HG03457 (cell line): Measurements from ENCODE around the gene COL4A4.
A peak's percentile ranks its signal among the peaks of the same experiment; 100 is the strongest.
"Not testable (repeated sequence)": the region's sequence is repeated elsewhere in the genome, so short reads cannot be mapped to it uniquely, and the experiment has no call there.

ENCODE experiments used
- ATAC-seq: cut with Tn5 transposase; IDR thresholded peaks from one replicate; pipeline ENCODE4 v1.9.1; 2021; ENCODE audit warnings: moderate number of reproducible peaks; ENCODE audit not compliant: unreplicated experiment

Gene COL4A4

DNA sequence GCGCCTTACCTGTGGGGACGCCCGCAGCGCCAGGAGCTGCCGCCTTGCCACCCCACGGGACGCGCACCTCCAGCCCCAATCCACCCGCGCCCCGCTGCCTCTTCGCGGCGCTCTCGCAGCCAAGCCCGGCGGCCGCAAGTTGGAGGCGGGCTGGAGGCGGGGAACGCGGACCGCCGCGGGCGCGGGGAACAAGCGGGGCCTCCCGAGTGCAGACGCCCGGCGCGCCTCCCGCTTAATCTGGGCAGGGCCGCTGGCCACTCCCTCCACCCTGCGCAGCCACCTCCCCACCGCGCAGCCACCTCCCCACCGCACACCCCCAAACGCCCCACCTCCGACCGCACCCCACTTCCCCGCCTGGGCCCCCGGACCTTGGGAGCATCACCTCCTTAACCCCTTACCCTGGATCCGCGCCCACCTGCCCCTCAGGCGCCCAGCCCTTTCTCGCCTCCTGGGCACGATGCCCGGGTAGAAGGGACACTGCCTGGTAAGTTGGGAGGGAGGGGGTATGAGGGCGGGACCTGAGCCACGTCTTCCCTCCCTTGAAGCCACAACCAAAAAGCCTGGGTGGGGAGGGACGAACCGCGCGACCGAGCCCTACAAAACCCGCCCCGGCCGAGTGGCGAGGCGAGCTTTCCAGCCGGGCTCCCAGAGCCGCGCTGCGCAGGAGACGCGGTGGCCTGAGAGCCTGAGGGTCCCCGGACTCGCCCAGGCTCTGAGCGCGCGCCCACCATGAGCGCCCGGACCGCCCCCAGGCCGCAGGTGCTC, at the start of gene COL4A4, which contains the start of gene COL4A3:
Gene COL4A4, minus strand, starts transcription at position 208 of the 765 bp plus-strand sequence. CDS start 16,722 bp downstream, outside the sequence.
Gene COL4A3, plus strand, starts transcription at position 627 of the 765 bp plus-strand sequence. Its CDS starts 103 bp downstream, at position 730.
- peak; percentile 44 for ATAC-seq

DNA sequence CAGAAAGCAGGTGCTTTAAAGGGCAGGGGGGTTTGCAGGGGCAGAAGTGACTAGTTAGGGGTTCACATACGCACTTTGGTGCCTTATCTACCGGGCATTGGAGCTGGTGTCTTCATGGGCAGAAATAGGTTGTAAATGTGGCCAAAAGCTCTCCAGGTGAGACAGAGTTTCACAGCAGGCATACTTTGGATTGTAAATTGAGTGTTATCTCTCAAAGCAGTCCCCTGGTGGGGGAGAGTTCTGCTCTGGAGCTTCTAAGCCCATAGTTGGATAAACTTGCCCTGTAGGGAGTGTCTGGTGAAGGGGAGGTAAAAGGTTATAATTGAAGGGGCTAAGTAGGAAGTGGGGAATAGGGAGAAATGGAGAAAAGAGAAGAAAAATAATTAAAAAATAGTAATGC, 43.6 kb upstream of the COL4A4 start:
- no peak for ATAC-seq

DNA sequence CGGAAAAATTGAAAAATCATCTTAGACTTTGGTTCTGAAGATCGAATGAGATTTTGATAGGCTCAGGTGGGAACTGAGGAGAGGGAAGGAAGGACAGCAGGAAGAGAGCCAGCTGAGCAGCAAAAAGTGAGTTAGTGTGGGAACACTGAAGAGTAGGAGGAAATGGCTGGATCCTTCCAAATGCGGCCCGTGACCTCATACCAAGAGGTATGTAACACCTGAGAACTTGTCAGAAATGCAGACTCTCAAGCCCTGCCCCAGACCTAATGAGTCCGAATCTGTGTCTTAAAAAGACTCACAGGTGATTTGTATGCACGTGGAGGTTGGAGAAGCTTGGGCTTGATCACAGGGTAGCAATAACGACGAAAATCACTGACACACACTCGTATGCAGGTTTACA, 42.4 kb upstream of the COL4A4 start:
- no peak for ATAC-seq

DNA sequence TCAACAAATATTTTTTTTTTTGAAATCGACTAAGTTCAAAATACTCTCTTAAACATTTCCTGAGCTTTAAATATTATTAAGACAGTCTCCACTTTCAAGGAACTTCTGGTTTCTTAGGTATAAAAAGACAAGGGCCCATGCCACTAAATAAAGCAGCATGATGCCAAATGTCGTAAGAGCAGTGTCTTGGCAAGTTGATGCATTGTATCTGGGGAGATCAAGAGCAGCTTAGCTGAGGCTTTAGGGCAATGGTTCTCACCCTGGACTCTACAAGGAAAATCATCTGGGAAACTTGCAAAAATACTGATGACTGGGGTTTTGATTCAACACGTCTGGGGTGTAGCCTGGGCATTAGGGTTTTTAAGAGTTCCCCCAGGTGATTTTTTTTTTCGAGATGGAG, 41.7 kb upstream of the COL4A4 start:
- no peak for ATAC-seq

DNA sequence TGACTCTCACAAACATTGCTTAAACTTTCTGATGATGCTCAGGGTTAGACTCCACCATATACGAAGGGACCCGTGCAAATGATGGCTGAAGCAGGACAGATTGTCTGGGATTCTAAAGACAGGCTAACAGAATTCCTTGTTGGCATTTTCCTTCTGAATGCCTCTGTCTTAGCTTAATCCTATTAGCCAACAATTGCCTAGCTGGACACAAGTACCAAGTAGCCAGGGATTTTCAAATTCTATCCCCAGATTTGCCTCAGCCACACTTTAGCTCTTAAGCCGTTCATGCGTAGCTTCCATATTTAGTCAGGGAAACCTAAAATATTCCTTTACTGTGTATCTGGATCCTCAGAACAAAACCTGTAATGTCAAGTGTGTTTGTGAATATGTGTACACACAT, 40.4 kb upstream of the COL4A4 start:
- ATAC-seq: no peak

DNA sequence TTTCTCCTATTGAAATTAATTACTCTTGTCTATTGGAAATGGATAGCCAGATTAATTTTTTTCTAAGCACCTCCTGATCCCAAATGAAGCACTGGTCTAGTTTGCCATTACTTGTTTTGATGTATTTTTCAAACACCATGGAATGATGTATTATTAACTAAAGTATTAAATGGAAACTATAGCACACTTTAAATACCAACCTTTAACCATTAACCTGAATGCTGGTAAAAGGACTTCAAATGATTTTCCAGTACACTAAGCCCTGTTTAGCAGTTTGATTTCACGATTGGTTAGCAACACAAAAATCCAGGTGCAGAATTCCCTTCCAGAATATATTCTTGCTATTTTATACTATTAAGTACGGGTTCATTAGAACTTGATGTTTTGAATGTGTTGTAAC, 37.8 kb upstream of the COL4A4 start:
- no peak for ATAC-seq

DNA sequence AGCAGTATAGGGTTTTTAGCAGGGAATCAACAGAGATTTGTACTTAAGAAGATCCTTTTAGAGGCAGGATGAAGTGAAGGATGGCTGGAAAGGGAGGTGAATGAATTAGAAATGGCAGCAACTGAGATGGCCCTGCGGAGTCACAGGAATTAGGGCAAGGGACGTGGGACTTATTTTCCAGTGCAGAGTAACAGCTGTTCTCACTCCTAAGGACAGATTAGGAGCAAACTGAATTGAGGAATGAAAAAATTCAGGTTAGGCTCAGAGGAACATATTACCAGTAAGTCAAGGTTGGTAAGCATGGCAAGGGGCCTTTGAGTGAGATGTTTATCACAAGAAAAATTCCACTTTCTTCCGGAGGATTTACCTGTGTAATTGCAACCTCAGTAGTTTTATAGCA, 34.9 kb upstream of the COL4A4 start:
- no peak for ATAC-seq

DNA sequence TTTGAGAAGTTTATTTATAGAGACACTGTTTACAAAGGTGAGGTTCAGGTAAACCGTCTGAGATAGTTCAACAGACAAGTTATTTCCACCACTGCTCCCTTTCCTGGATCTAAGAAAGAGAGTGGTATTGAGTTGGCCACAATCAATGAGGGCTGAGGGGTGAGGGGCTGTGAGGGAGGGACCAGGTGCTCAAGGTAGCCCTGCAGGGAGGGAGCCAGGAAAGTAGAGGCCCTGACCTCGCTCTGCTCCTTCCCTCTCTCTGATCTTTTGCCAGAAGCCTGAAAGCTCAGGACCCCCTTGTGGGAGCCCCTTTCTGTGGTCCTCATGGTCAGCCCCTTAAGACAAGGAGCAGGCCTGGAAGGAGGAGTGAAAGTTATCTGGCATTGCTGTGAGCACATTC, 30.2 kb upstream of the COL4A4 start:
- ATAC-seq: no peak

DNA sequence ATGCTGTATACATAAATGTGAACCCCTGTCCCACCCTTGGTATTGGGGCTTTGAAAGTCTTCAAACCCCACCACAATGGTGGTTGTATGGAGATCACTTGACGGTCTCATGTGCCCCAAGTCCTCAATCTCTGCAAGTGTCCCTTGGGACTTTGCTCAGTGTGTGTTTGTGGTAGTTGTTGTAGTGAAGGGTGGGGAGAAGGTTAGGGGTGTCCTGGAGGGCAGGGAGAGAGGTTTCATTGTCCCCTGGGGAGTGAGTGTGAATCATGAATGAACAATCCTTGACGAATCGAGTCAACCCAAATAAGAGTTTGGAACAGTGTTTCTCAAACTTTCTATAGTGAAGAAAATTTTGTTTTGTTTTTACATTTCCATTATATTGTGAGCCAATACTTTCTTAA, 28.5 kb upstream of the COL4A4 start:
- no peak for ATAC-seq

DNA sequence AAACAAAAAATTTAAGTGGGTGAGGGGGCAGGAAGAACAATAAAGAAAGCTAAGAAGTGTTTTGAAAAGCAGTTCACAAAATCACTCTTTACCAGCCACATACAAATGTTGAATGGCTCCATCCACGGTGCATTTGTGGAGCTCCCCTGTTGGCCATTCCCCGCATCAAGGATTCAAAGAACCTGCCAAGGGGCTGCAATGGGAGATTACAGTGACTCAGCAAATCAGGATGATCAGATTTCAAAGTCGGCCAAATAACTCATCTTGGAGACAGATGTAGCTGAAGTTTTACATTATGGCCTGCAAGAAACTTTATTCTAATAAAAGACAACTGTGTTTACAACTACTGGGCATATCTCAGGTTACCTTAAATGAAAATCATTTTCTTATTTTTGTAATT, 27.4 kb upstream of the COL4A4 start:
- no peak for ATAC-seq

DNA sequence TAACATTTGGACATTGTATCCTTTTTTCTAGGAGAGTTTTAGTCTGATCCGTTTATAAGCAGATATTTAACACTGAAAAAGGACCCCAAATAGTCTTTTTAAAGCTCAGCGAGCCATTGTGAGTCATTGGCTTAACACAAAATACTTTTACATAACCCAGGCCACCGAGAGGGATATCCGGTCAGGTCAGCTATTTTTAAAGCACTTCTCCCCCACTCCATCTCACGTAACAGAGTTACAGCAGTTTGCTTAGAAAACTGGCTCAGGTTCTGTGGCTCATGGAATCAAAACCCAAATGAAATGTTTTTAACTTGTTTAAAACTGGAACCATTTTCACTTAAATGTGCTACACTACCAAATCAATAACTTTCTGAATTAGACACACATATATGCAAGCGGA, 24.3 kb upstream of the COL4A4 start:
- ATAC-seq: no peak

DNA sequence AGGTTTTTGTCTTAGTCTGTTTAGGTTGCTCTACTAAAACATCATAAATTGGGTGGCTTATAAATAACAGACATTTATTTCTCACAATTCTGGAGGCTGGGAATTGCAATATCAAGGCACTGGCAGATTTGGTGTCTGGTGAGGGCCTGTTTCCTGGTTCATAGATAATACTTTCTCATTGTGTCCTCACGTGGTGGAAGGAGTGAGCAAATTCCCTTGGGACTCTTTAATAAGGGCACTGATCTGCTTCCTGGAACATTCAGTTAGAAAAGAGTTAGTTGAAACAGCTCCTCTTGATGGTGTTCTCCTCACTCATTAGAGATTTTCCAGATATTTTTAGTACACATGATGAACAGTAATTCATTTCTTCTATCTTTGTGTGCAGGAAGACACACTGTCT, 22.7 kb upstream of the COL4A4 start:
- no peak for ATAC-seq

DNA sequence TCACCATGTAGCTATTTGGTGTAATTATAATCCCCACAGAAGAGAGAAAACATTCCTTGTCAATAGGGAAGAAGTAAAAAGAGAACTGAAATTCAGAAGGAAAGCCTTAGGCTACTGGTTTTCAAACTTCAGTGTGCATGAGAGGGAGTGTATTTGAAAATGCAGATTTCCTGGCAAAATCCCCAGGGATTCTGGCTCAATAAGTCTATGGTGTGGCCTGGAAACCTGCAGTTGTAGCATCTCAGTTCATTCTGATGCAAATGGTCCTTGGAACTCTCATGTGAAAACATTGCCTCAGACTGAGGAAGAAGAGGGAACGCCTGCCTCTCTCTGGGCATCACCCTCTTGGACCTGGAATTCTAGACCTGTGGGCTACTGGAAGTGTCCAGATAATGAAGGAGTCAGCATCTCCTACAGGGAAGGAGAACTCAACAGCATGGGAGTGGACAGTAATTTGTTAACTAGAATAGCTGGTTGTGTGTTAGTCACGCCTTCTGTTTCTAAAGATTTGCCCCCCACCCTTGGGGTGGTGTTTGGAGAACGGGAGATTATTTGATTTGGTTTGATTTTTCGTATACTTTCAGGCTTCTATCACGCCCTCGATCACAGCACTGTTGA, 21.7 kb upstream of the COL4A4 start:
- ATAC-seq: no peak

DNA sequence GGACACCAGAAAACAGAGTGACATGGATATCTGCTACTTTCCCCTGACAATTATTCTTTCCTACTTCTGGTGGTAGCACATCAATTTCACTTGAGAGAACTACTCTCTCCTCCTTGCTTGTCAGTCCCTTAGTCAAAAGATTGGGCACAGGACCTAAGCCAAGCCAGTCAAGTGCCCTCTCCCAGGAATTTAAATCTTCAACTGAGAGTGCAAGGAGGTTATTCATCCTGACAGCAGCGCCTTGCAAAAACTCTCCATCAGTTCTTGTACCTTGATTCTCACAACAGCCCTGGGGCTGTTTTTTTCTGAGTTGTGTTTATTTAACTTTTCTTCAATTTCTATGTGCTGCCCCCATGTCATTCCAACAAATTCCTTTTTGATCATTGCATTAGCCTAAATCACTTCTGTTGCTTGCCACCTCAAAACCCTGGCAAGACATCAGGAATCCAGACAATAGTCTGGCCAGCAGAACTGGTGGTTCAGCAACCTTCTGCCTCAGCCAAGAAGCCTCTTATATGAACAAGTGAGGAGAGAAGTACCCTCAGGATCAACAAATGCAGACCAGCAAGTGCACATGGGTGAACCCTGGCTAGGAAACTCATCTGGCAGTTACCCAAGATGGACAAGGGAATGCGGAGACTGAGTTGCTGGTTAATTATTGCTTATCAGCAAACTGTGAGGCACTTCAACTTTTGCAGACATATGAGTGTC, 19.8 kb upstream of the COL4A4 start:
- no peak for ATAC-seq

DNA sequence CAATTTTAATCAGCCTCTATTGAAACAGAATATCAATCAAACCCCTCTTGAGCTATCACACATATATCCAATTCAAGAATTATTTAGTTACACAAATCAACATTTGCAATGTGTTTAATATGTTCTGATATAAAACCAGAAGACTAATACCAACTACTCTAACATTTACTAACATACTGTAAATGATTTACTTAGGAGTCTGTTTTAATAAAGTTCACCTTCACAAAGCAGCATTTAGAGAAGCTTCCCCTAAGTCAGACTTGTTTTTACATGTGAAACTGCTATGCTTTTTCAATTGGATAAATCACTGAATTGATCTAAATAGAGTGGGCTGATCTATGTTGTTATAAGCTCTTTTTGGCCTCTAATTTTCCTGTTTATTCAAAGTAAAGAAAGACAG, 18.8 kb upstream of the COL4A4 start:
- ATAC-seq: no peak

DNA sequence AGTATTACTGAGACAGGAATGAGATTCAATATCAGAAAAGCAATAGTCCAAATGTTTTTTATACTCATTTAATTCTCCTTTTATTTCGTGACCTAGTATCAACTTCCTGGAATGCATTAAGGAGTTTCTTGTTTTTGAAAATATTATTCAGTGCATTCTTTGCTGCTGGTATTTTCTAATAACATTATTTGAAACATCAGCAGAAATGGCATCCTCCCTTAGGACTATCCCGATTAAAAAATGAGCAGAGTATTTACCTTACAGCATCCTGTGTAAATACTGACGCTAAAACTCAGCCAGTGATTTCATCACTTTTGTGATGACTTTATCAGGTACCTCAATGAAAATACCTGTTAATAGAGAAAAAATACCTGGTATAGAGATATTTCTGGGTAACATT, 16.8 kb upstream of the COL4A4 start:
- ATAC-seq: no peak

DNA sequence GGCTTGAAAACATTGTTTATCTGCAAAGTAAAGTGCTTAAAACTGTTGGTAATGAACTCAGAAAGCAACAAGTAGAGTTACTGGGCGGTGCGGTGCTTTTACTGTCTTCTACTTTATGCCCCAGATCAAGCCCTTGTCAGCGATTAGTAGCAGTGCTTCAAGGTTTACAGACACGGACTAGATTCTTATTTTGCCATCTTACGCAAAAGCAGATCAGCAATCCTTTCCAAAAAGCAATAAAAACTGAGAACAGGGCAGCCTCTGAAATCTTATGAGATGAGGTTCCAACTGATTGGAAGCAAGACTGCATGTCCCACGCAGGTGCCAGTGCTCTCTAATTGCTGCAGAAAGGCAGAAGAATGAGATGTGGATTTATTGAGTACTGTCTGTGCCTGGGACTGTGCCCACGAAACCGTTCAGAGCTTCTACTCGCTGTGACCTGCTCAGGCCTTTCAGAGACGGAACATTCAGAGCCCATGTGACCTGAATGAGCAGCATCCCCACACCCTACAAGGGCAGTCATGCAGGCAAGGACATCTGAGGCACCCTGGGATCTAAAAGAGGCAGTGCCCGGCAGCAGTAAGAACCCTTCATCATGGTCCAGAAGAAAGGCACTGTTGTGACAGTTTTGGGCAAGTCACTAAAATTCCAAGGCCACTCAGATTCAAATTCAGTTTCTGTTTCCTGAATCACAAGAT, 16.1 kb upstream of the COL4A4 start:
- no peak for ATAC-seq

DNA sequence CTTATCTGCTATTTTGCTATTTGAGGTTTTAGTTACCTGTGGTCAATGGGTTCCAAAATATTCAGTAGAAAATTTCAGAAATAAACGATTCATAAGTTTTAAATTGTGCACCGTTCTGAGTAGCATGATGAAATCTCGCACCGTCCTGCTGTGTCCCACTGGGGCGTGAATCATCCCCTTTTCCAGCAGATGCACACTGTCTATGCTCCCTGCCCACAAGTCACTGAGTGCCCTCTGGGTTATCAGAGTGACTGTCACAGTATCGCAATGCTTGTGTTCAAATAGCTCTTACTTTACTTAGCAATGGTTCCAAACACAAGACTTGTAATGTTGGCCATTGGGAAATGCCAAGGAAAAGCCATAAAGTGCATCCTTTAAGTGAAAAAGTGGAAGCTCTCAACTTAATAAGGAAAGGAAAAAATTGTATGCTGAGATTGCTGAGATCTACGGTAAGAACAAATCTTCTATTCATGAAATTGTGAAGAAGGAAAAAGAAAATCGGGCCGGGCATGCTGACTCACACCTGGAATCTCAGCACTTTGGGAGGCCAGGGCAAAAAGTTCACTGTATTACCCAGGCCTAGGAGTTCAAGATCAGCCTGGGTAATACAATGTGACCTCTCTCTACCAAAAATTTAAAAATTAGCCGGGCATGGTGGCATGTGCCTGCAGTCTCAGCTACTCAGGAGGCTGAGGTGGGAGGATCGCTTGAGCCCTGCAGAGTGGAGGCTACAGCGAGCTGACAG, 13.8 kb upstream of the COL4A4 start:
- no peak for ATAC-seq

DNA sequence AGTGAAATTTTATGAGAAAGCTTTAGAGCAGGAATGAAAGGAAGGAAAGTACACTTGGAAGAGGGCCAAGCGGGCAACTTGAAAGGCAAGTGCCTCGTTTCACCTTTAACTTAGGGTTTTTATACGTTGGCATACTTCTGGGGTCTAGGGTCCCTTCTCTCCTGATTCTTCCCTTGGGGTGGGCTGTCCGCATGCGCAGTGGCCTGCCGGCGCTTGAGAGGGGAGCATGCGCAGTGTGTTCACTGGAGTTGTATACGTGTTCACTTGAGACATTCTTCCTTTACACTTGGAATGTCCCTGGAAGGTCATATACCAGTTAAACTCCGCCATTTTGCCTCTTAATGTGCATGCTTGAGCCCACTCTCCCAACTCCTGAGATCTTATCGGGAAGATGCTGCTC, 7.8 kb upstream of the COL4A4 start:
- not testable (repeated sequence) for ATAC-seq

DNA sequence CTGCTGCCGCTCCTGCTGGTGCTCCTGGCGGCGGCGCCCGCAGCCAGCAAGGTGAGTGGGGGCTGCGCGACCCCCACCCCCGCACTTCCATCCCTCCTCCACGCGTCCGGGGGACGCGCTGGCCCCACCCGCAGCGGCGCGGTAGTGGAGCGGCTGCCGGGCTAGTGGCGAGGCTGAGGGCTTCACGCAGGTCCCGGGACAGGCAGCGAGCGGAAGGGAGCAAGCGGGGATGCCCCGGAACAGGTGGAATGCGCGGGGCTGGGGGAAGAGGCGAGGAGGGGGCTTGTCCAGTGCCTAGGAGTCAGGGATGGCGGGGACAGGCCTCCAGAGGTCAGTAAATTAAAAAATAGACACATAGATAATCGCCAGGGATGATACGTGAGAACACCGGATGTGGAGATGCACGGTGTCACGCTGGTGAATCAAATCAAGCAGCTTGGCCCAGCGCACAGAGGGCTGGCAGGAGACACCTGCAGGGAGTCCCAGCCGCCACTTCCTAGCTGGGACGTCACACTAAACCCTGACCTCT, 822 bp upstream of the COL4A4 start:
- ATAC-seq: peak; percentile 64
